BE2C (cell line): ENCODE measurements around the gene LRRC32.
A peak's percentile ranks its signal among the peaks of the same experiment; 100 is the strongest.

ENCODE experiments used
- DNase-seq: peaks from one replicate; pipeline ENCODE4 v3.0.0-alpha.2; 2020
- H3K27me3 ChIP-seq: fragments of 250-450 bp; sonication (Bioruptor Pico); 2 replicates; pipeline ENCODE4 v1.5.1; 2020; ENCODE audit warnings: mild to moderate bottlenecking
- H3K36me3 ChIP-seq: fragments of 250-450 bp; sonication (Bioruptor Pico); 2 replicates; pipeline ENCODE4 v1.5.1; 2020; ENCODE audit warnings: mild to moderate bottlenecking
- H3K4me1 ChIP-seq: fragments of 250-450 bp; sonication (Bioruptor Pico); 2 replicates; pipeline ENCODE4 v1.5.1; 2020
- H3K4me3 ChIP-seq: 2 replicates; pipeline ENCODE4 v1.5.1; 2011; ENCODE audit warnings: low read depth, low read length
- H3K9me3 ChIP-seq: fragments of 250-450 bp; sonication (Bioruptor Pico); 2 replicates; pipeline ENCODE4 v1.5.1; 2020
- CTCF ChIP-seq: IDR thresholded peaks from 2 replicates; pipeline ENCODE4 v1.5.1; 2012; ENCODE audit warnings: mild to moderate bottlenecking, low read depth, low read length

Gene LRRC32

DNA sequence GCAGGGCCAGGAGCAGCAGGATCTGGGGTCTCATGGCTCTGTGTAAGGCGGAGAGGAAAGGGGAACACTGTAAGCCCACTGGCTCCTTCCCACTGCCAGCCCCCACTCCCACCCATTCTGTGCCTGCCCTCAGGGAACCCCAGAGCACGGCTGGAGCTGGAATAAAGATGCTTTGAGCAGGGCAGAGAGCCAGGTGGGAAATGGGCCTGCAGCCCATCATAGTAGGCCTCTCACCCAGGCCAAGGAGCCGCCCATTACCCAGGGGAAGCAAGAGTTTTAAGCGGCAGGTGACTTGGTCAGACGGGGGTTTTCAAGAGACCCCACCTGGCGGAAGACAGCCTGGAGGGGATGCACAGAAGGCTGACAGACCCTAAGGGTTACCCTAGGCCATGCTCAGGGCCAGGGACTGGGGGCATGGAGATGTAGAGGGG, 4.6 kb downstream of the LRRC32 start:
- Histone ChIP-seq H3K36me3 (no peaks in the 10 kb centered on the region), H3K27me3 (0 out of 2 replicates have a peak, but pooled peaks cover 4% of the 10 kb centered on the region), H3K4me1 (peaks cover 3% of the 10 kb centered on the region; the same call in 1 of the 2 replicates), H3K4me3 (no peak overlapping the region), H3K9me3 (no peaks in the 10 kb centered on the region)
- TF ChIP-seq CTCF: no peak
- DNase-seq: peak; percentile 8

- Histone ChIP-seq H3K4me1 (peaks cover 3% of the 10 kb centered on the region; the same call in 1 of the 2 replicates), H3K36me3 (no peaks in the 10 kb centered on the region), H3K9me3 (no peaks in the 10 kb centered on the region), H3K27me3 (0 out of 2 replicates have a peak, but pooled peaks cover 4% of the 10 kb centered on the region), H3K4me3 (no peak overlapping the region)
- peak; percentile 2 for DNase-seq
- TF ChIP-seq CTCF: no peak
Measured at GRCh38 chr11:76665172-76665571, 5.4 kb downstream of the LRRC32 start.

GRCh38 chr11:76664578-76665061, 5.9 kb downstream of the LRRC32 start:
- H3K27me3 ChIP-seq: no peaks in the 10 kb centered on the region
- H3K4me3 ChIP-seq: no peak overlapping the region
- no peaks in the 10 kb centered on the region for H3K9me3 ChIP-seq
- no peaks in the 10 kb centered on the region for H3K36me3 ChIP-seq
- DNase-seq: peak; percentile 3
- no peak for TF ChIP-seq CTCF
- H3K4me1 ChIP-seq: peaks cover 3% of the 10 kb centered on the region; the same call in 1 of the 2 replicates

GRCh38 chr11:76663912-76664440, 6.6 kb downstream of the LRRC32 start:
- Histone ChIP-seq H3K36me3 (no peaks in the 10 kb centered on the region), H3K4me1 (peaks cover 3% of the 10 kb centered on the region; the same call in 1 of the 2 replicates), H3K9me3 (no peaks in the 10 kb centered on the region), H3K4me3 (no peak overlapping the region), H3K27me3 (no peaks in the 10 kb centered on the region)
- no peak for DNase-seq
- TF ChIP-seq CTCF: no peak

DNA sequence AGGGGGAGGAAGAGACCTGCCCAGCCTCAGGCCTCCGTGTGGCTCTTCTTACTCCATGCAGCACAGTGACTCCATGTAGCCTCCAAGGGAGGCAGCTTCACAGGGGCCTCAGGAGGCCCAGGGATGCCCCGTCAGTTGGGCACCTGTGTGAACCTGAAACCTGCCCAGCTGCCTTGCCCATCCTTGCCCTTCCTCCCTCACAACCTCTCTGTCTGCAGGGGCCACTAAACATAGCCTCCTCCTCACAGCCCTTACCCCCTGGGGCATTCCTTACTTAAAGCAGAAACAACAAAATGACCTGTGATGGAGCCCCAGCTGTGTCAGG, 7.1 kb downstream of the LRRC32 start:
- Histone ChIP-seq H3K36me3 (no peaks in the 10 kb centered on the region), H3K4me1 (peaks cover 3% of the 10 kb centered on the region; the same call in 1 of the 2 replicates), H3K4me3 (no peak overlapping the region), H3K27me3 (no peaks in the 10 kb centered on the region), H3K9me3 (no peaks in the 10 kb centered on the region)
- DNase-seq: no peak
- no peak for TF ChIP-seq CTCF

DNA sequence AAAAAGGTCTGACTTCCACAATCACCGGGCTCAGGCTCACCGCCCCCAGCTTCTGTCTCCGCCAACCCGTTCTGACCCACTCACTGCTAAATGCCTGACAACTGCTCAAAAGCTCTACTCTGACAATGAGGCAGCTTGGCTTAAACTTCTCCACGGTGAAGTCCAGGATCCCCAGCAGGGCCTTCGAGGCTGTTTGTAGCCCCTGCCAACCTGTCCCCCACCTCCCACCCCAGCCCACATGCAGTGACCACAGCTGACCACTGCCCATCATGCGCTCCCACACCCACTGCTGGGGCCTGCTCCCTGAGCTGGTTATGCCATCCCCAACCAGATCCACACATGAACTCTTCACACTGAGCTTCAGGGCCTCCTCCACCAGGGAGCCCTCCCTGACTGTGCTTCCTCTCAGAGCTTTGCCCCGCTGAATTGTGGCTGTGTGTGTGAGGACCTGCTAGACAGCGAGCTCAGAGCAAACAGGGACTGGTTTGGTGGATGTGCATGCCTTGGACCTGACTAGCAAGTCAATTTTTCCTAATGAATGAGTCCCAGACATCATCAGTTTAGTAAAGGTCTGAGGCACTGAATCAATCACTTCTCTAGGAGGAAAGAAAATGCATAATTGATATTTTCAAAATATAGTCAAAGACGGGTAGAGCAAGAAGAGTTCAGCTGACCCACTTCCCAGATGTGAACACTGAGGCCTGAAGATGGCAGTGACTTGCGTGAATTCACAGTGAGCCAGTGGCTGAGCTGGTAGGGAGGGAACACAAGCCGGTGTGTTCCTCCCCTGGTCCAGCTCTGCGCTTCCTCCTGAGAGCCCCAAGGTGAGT, 7.7 kb downstream of the LRRC32 start:
- Histone ChIP-seq H3K4me1 (peaks cover 3% of the 10 kb centered on the region; the same call in 1 of the 2 replicates), H3K36me3 (no peaks in the 10 kb centered on the region), H3K9me3 (no peaks in the 10 kb centered on the region), H3K4me3 (no peak overlapping the region), H3K27me3 (no peaks in the 10 kb centered on the region)
- DNase-seq: no peak
- no peak for TF ChIP-seq CTCF
